Right hindlimb (tissue), 1 donor: ENCODE measurements around the gene OR1F1.
A peak's percentile ranks its signal among the peaks of the same experiment; 100 is the strongest.
"Not testable (repeated sequence)": the region's sequence is repeated elsewhere in the genome, so short reads cannot be mapped to it uniquely, and the experiment has no call there.

ENCODE experiments used
- DNase-seq: peaks from one replicate; pipeline ENCODE4 v3.0.0-alpha.2; 2018

The OR1F1 gene

DNA sequence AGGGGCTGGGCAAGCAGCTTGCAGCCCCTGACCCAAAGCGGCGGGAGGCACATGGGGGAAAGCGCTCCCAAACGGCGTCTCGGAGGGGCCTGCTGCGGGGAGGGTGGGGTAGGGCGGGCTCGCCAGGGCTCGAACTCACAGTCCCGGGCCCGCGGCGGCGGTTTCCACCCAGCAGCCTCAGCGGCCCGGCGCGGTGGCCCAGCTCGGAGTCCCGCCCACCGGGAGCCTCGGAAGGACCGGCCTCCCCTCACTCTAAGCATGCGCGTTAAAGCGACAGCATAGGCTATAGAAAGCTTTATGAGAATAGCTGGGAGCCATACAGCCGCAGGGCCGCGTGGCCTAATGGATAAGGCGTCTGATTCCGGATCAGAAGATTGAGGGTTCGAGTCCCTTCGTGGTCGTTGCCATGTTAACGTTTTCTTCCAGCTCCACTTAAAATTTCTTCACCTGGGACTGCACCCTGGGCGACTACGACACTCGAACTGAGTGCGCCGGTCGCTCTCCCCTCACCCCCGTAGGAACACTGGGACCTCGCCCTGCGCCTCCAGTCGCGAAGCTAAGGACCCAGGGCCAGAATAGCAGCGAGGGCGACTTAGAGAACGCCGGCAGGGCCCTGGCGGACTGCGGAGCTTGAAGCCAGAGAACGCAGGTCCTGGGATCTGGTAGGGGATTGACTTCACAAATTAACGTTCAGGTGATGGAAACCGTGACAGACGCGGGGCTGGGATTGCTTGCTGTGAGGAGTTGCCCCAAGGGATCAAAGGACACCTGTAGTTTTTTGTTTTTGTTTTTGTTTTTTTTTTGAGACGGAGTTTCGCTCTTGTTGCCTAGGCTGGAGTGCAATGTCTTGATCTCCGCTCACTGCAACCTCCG is 37.4 kb upstream of the OR1F1 start:
- DNase-seq: peak; percentile 98

DNA sequence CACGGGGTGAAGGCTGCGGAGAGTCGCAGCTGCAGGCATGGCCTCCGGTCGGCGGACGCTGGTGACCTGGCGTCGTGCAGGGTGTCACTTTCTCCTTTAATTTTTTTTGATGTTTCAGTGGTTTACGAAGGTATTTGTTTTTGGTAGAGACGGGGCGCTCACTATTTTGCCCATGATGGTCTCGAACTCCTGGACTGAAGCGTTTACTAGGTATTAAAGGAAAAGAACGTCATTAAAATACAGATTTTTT is 36.1 kb upstream of the OR1F1 start:
- peak; percentile 19 for DNase-seq

DNA sequence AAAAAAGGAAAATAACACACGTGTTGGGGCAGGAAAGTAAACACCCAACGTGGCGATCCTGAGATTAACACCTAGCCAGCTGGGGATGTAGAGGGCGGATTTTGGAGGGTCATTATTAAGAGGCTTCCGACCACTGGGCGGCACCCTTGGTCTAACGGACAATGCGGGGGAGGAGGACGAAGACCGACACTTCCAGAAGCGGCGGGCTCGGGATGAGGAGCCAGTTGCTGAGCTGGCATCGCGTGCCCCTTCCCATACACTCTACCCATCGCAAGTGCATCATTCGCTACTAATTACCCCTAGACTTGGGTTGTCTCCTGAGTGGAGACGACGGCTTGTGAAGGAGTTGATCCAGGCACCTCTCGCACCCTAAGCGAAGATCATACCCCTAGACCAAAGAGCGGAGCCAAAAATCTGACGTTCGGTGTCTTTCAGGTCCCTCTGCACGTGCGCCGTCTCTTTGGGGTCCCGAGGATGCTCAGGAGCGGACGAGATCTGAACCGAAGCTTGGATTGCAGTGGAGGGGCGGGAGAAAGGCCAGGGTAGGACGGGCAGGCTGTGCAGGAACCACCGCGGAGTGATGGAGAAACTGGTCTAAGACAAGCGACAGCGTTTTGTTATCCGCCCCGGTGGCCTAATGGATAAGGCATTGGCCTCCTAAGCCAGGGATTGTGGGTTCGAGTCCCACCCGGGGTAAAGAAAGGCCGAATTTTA is 35.6 kb upstream of the OR1F1 start:
- DNase-seq: peak; percentile 95

GRCh38 chr16:3152991-3153368 is 35.0 kb upstream of the OR1F1 start:
- DNase-seq: no peak

DNA sequence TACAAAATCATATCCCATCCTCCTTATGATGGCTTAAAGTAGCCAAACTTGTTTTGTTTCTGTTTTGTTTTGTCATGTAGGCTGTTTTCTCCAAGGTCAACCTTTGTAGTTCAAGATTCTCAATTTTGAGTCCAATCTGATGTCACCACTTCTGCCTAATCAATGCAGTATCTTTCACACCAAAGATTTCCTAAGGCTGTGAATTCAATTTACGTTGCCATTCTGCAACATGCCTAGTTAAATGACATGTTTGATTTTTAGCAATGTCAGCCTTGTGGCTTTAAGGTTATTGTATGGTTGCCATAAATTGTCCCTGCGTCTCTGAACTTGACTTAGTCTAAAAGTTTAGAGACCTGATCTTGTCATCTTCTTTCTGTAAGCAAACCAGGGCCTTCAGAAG is 32.8 kb upstream of the OR1F1 start:
- DNase-seq: no peak

DNA sequence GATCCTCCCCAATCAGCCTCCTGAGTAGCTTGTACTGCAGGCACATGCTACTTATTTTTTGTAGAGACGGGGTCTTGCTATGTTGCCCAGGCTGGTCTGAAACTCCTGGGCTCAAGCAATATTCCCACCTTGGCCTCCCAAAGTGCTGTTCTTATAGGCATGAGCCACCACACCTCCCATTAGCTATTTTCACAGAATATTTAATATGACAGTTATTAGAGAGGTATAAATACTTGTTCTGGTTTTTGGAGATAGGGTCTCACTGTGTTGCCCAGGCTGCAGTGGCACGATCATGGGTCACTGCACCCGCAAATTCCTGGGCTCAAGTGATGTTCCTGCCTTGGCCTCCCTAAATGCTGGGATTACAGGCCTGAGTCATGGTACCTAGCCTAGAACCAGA is 32.0 kb upstream of the OR1F1 start:
- no peak for DNase-seq

DNA sequence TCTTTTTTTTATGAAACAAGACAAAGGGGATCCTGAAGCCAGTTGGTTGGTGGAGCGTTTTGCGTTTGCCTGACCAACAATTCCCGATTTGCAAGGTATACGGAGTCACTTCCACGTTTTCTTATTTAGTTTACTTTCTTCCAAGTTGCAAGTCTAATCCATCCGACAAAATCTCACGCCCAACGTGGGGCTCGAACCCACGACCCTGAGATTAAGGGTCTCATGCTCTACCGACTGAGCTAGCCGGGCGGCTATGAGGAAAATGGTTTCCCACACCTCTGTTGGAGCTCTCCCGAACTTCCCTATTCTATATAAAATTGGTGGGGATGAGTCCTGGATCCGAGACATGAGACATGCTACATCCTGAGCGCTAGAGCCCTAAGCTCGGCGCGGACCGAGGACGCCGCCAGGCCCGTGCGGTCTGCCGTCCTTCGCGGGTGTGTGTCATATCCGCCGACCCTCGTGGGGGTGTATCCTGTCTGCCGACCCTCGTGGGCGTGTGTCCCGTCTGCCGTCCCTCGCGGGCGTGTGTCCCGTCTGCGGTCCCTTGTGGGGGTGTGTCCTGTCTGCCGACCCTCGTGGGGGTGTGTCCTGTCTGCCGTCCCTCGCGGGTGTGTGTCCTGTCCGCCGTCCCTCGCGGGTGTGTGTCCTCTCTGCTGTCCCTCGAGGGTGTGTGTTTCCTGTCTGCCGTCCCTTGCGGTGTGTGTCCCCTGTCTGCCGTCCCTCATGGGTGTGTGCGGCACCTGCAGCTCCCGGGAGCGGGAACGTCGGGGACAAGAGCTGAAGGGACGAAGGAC is 30.6 kb upstream of the OR1F1 start:
- peak; percentile 90 for DNase-seq

- peak; percentile 47 for DNase-seq
Observed at GRCh38 chr16:3158026-3158509, 29.9 kb upstream of the OR1F1 start.

DNA sequence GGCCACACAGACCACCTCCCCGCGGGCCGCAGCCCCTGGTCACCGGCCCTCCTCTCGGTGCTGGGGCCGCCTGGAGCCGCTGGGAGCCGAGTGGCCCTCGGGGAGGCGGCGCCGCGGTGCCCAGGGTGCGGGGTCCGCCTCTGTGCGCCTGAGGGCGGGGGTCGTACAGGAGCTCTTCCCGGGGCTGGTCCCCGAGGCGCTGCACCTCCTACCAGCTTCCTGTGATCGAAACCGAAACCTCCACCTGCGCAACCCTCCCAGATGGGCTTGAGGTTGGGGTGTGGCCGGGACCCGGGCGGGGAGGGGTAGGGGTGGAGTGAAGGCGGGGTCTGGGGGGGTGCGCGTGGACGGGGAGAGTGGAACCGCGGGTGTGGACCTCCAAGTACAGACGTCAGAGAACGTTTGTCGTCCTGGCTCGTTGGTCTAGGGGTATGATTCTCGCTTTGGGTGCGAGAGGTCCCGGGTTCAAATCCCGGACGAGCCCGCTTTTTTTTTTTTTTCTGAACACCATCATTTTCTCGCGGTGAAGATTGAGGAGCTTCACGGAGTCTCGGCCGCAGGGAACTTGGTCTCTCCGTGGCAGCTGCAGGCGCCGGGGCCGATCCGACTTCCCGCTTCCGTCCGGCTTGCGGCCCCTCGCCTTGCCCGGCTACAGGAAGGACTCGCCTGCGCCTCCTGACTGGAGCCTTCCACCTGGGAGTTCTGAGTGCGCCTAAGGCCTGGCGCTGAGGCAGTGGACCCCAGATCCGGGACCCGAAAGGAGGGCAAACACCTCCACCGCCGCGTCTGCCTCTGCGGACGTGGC is 29.3 kb upstream of the OR1F1 start:
- peak; percentile 85 for DNase-seq

DNA sequence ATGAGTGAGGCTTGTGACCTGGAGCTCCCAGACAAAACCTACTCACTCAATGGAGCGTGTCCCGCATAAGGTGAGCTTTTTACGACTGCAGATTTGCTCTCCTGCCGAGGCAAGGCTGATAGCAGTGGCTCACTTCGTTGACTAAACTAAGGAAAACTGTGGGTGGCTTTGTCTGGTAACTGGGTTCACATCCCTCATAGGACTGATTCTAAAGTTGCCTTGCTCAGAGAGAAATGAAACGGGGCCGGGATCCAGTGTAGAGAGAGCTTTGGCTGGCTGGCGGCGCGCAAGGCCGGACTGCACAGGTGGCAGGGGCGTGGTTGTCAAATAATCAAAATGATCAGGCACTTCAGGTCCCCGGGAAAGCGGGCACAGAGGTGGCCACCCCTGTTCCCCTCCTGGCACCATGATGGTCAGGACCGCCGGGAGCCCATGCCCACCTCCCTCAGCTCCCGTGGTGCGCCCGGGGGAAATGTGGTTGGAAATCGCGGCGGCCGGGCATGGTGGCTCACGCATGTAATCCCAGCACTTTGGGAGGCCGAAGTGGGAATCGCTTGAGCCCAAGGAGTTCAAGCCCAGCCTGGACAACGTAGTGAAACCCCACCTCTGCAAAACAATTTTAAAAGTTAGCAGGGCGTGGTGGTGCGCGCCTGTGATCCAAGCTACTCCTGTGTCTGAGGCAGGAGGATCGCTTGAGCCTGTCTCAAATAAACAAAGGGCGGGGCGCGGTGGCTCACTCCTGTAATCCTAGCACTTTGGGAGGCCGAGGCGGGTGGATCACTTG is 26.6 kb upstream of the OR1F1 start:
- no peak for DNase-seq

- DNase-seq: no peak
Observed at GRCh38 chr16:3164121-3164991, 23.6 kb upstream of the OR1F1 start.

GRCh38 chr16:3165111-3165822 is 22.7 kb upstream of the OR1F1 start:
- no peak for DNase-seq

GRCh38 chr16:3166505-3166886 is 21.5 kb upstream of the OR1F1 start:
- no peak for DNase-seq

GRCh38 chr16:3168729-3169128 is 19.3 kb upstream of the OR1F1 start:
- DNase-seq: not testable (repeated sequence)

- DNase-seq: no peak
Observed at GRCh38 chr16:3170440-3171180, 17.4 kb upstream of the OR1F1 start.

- DNase-seq: no peak
Observed at GRCh38 chr16:3171181-3171854, 16.7 kb upstream of the OR1F1 start.

DNA sequence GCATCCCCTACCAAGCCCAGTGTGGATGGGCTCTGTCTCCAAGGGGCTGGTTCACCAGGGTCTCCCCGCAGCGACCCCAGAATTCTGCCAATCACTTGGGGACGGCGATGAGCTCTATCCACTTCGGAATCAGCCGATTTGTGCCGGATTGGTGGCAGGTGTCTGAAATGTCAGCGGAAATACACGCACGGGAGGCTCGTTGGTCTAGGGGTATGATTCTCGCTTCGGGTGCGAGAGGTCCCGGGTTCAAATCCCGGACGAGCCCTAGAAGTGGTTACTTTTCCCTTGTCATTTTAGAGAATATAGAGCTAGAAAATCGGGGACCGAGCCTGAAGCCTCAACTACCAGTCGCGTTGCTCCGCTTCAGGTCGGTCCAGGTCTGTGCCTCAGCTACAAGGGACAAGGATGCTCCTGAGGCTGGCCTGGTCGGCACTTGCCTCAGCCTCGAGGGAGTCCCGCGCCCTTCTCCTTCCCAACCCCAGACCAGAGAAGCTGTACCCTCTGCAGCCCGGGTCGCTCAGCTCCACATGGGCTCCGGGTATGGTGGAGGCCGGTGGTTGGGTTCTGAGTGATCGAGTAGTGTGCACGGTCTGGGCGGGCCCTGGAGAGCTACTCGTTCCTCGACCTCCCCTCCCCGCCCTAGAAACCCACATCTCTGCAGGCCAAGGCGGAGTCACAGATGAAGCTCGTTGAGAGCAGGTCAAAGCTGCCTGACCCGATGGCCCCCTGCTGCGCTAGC is 16.0 kb upstream of the OR1F1 start:
- DNase-seq: no peak
